Measurements from ENCODE around the gene CNTNAP2. TPM values are rescaled to one million over a fixed set of nuclear protein-coding genes. Genes with fewer than 3 reads are reported as not detected.

Gene CNTNAP2
- total and polyA plus RNA-seq, 2 of the 8 experiments (the other 6 are each of a cell fraction or from before 2014, with no cell fraction given) = 27.9 to 71.0 TPM

- TF ChIP-seq EZH2 (IDR thresholded peaks at IDR 0.05; ENCODE audit: low read depth, low read length, severe bottlenecking) = no peak
- TF ChIP-seq HDAC6 (IDR thresholded peaks at IDR 0.05; ENCODE audit: low read depth, low read length) = no peak
- TF ChIP-seq HDAC2 (IDR thresholded peaks at IDR 0.05; ENCODE audit: borderline replicate concordance in 1 of 2, low read depth in 2 of 2, low read length in 2 of 2) = no peak
- no peak for TF ChIP-seq SIRT6 (IDR thresholded peaks at IDR 0.05; ENCODE audit: low read length)
- TF ChIP-seq TEAD4 (IDR thresholded peaks at IDR 0.05; ENCODE audit: low read depth, low read length) = no peak
These were observed 1605.6 kb downstream of the CNTNAP2 start (continued) for GRCh38 chr7:147721962-147722830.
